SH-SY5Y (cell line): Measurements from ENCODE around the gene PRDM2.

Experiments used
- GATA2 ChIP-seq: IDR thresholded peaks from 2 replicates; pipeline ENCODE4 v1.6.1; 2011; ENCODE audit warnings: mild to moderate bottlenecking, low read depth, low read length
- GATA3 ChIP-seq: IDR thresholded peaks from 2 replicates; pipeline ENCODE4 v1.6.1; 2011; ENCODE audit warnings: low read depth, mild to moderate bottlenecking, low read length, moderate library complexity

PRDM2 gene

DNA sequence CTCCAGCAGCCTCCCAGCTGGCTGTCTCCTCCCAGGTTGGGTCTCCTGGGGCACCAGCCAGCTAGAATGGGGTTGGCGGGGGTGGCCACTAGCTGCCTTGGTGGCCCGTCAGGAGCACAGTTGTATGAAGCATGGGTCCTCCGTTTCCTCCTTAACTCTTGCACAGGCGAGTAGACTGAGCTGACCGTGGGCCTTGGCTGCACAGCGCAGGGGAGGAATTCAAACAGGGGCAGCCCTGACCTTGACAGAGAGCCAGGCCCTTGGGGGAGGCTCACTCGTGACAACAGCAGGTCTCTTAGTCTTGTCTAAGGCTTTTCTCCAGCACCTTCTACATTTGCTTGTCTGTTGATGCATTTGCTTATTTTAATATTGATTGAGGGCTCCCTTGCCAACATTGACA is 114.1 kb downstream of the PRDM2 start:
- no peak for TF ChIP-seq GATA3
- TF ChIP-seq GATA2 = no peak

DNA sequence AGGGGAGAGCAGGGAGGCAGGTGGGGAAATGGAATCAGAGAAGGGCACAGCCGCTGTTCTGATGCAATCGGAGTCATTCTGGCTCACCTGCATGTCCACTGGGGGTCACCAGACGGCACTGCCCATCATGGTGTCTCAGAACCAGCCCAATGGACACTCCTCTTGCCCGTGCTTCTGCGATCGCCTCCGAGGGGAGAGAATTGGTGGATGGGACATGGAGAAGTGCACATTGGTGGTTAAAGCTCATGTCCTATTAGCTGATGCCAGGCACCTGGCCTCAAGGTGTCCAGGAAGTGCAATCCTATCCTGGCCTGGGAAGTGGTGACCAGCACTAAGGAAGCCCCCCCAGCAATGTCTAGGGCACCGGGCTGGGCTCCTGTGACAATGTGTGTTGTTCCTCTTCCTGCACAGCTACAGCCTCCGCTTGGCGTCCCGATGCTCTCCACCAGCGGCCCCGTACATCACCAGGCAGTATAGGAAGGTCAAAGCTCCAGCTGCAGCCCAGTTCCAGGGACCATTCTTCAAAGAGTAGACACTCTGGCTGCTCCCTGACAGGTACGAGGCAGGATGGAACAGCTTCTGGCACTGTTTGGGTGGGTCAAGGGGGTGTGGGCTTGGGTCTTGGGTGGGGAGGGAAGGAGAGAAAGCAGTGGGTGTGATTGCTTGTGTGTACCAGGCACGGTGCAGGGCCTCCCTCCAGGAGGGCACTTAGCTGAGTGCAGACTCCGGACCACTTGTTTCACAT is 116.2 kb downstream of the PRDM2 start:
- TF ChIP-seq GATA3 (no peak), GATA2 (no peak)

DNA sequence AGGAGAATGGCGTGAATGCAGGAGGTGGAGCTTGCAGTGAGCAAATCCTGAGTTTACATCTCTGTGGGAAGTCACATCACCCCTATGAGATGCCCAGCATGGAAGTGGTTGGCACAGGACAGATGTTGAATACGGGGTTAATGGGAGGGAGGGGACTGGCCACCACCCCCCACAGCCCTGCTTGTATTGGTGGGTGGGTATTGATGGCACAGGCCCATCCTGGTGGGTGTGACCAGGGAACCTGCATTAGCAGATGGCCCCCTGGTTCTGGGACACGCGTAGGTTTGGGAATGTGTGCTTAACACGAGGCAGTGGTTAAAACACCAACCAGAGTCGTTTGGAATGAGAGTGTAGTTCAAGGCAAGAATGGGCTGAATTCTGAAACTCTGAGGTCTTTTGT is 117.9 kb downstream of the PRDM2 start:
- TF ChIP-seq GATA3 = no peak
- TF ChIP-seq GATA2 = no peak

DNA sequence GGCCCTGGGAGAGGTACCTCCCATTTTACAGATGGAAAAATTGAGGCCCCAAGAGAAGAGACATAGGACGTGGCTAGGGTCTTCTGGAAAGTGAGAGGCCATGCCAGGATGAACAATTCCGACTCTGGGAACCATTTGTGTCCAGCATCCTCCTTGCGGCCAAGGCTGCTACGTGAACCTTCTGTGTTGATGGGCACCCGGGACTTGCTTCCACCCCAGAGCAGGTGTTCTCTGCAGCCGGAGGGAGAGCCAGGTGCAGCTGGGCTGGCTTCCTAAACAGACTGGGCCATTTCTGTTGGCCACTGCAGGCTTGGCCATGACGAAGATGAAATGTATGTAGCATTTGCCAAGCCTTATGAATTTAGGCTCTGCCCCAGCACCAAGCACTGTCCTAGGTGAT is 118.9 kb downstream of the PRDM2 start:
- TF ChIP-seq GATA2 (no peak), GATA3 (no peak)

DNA sequence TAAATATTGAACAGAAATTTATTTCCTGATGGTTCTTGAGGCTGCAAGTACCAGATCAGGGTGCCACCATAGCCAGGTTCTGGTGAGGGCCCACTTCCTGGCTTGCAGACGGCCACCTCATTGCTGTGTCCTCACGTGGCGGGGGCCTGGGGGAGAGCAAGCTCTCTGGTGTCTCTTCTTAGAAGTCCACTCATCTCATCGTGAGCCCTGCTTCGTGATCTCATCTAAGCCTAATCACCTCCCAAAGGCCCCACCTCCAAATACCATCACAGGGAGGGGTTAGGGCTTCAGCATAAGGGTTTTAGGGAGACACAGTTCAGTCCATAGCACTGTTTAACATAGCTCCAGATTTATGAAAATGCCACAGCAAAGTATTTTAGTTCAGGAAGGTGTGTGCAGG is 119.7 kb downstream of the PRDM2 start:
- TF ChIP-seq GATA3 (no peak), GATA2 (no peak)

DNA sequence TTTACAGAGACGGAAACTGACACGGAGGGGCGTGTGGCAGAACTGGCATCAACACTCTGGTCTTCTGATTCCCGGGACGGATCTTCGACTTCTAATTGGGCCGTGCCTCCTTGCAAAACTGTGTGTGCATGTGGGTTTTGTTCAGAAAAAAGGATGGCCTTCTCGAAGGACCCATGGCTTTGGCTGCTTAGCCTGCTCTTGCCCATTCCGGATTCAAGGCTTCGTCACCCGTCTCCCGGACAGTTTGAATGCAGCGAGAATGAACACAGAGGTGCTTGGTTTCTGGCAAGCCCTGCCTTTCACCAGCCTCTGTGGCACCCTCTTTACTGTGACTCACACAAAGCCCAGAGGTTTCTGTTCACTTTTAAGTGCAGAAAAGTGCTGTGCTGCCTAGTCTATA is 120.1 kb downstream of the PRDM2 start:
- TF ChIP-seq GATA2 = no peak
- no peak for TF ChIP-seq GATA3

DNA sequence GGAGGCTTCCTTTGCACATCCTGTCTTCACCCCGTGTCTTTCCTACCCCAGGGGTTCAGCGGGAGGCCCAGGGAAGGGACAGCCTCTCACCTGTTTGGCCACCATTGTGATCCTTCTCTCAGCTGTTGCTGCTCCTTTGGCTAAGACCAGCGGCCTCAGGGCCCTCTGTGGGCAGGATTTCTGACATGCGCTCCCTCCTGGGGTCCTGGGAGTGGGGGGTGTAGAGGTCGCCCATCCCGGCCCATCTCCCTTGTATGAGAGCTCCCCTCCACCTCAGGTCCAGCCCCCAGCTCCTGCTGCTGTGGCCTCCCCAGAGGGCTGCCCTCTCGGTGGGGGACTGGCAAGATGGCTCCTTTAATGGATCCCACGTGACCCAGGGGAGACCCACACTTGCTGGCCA is 120.5 kb downstream of the PRDM2 start:
- no peak for TF ChIP-seq GATA3
- TF ChIP-seq GATA2 = no peak

DNA sequence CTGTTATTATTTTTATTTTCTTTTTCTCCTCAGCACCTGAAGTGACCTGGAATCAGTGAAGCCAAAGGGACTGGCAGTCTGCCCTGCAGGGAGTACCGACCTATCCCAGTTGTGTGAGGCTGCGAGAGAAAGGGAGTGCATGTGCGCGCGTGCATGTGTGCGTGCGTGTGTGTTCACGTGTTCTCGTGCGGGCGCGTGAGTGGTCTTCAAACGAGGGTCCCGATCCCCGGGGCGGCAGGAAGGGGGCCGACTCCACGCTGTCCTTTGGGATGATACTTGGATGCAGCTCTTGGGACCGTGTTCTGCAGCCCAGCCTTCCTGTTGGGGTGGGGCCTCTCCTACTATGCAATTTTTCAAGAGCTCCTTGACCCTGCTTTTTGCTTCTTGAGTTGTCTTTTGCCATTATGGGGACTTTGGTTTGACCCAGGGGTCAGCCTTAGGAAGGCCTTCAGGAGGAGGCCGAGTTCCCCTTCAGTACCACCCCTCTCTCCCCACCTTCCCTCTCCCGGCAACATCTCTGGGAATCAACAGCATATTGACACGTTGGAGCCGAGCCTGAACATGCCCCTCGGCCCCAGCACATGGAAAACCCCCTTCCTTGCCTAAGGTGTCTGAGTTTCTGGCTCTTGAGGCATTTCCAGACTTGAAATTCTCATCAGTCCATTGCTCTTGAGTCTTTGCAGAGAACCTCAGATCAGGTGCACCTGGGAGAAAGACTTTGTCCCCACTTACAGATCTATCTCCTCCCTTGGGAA is 123.3 kb downstream of the PRDM2 start:
- TF ChIP-seq GATA3 (no peak), GATA2 (no peak)

DNA sequence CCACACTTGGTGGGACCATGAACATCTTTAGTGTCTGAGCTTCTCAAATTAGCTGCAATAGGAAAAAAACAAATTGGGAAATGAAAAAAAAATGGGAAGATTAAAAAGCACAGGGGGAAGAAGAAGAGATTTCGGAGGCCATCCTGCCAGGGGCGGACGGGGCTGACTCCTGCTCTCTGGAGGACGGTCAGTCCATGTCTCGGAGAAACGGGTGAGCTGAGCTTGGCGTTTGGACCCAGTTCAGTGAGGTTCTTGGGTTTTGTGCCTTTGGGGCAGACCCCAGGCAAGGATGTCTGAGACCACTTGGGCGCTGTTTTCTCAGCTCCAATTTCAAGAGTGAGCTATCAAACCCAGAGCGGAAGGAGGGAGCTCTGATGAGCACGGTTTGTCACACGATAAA is 123.9 kb downstream of the PRDM2 start:
- TF ChIP-seq GATA3 (no peak), GATA2 (no peak)

DNA sequence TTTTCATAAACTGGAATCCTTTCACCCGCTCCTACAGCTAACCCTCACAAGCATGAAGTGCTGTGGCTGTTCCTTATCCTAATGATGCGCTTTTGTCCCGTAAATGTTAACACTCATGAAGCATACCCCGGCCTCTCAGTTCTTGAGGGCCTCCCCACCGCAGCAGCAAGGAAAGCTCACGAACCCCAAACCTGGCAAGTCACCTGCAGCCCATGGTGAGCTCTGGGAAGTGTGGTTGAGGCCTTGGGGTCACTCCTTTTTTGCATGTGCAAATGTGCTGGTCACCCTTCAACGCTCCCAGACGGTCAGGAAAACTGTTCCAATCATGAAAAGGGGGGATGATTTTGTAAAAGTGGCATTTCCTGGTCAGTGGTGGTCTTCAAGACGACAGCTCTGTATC is 124.6 kb downstream of the PRDM2 start:
- TF ChIP-seq GATA2 (no peak), GATA3 (no peak)

DNA sequence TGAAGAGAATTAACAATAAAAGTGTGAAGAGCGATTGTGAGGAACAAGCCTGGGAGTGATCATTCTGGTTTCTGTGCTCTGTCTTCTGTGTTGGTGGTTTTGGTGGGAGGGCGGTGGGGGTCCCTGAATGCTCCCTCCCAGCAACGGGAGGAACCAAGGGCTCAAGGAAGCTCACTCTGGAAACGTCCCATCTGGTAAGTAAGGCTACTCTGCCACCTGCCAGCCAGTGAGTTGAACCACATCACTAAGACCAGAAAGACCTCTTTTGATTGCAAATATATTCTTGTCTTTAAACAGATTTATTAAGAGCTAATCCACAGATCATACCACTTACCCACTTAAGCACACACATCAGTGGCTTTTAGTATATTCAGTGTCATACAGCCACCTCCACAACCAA is 125.0 kb downstream of the PRDM2 start:
- no peak for TF ChIP-seq GATA3
- TF ChIP-seq GATA2 = no peak

DNA sequence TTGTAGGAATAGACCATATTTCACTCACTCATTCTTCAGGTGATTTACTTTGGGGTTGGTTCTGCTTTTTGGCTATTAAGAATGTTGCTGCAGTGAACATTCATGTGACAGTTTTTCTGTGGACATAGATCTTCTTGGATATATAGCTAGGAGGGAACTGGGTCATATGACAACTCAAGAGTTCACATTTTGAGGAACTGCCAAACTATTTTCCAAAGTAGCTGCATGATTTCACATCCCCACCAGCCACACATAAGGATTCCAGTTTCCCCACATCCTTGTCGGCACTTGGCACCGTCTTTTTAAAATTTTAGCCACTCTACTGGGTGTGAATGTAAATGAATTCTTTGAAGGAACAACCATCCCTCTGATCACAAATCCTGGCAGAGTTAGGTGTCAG is 126.0 kb downstream of the PRDM2 start:
- no peak for TF ChIP-seq GATA3
- TF ChIP-seq GATA2 = no peak

DNA sequence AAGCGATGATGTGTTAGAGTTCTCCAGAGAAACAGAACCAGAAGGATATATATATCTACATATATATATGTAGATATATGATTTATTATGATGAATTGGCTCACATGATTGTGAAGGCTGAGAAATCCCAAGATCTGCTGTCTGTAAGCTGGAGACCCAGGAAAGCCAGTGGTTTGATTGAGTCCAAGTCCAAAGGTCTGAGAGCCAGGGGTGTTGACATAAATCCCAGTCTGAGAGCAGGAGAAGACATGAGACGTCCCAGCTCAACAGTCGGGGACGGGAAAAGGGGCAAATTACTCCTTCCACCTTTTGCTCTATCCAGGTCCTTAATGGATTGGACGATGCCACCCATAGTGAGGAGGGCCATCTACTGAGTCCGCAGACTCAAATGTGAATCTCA is 126.6 kb downstream of the PRDM2 start:
- TF ChIP-seq GATA3 (no peak), GATA2 (no peak)

DNA sequence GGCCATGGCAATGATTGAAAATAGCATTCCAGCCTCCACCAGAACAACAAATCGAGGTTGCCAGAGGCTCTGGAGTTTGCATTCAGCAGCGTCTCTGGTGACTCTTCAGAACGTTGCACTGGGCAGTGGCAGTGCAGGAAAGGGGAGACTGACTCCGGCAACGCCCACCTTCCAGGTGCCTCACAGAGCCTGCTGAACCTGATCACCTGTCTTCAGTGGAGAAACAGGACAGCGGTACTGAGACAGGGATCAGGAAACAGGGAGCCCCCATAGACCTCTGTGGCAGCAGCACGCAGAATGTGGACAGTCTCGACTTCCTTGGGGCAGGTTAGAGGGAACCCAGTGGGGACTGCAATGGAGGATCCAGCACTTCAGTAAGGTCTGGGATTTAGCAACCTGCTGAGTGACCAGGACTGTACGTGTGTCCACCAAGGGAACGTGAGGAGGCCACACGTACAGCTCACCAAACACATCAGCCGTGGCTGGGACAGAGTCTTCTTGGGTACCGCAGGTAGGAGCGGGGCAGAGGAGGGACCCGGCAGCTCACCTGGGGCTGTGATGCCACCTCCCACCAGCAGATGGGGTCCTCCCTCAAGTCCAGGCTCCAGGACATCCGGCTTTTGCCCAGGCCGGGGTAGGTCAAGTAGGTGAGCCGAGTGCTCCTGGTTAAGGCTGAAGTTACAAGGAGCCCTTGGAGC is 128.6 kb downstream of the PRDM2 start:
- TF ChIP-seq GATA2 = no peak

DNA sequence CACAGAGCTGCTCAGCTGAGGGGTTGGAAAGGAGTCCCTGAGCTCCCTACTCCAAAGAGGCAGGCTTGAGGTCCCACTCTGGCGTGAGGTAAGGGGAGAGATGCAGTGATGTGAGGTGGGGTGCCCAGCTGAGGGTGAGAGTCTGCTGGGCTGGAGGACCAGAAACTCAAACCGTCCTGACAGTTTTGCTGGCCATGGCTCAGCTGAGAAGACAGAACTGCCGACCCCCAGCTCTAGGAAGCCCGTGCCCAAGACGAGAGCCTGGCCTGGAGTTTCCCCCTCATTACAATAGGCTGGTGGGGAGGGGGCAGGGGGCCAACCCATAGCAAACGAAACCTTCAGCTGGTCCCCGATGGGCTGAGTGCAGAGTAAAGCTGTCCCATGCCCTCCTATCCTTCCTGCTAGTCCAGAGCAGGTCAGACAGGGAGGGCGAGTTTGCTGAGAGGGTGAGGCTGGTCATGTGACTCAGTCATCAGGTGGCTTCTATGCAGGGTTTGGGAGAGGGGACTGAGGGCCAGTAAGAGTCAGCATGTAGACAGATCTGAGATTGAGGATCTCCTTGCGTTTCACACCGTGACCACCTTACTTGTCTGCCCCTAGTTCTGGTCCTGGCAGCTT is 129.3 kb downstream of the PRDM2 start:
- no peak for TF ChIP-seq GATA2
- no peak for TF ChIP-seq GATA3

DNA sequence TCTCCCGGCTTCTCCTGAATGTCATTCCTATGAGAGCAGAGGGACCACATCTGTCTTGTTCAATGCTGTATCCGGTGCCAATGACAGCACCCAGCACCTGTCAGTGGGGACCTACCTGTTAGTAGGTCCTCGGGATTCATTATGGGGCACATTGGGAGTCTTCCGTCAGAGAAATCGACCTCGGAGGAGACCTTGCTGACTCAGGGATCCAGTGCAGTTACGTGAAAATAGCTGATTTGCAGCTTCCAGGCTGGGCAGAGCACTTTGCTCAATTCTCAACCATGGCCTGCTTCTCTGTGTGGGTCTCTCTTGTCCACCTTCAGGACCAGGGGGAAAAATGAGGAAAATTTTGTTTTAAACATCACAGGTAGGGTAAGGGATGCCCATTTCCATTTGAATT is 130.2 kb downstream of the PRDM2 start:
- no peak for TF ChIP-seq GATA2
